Parathyroid adenoma (tissue), 2 donors: ENCODE data around the gene CAPN8.

ENCODE experiments used
- H2AFZ ChIP-seq: fragments of 300-600 bp; sonication (generic); one replicate; pipeline ENCODE4 v1.7.0; 2017; ENCODE audit warnings: antibody characterized with exemption, mild to moderate bottlenecking
- H3K27ac ChIP-seq: fragments of 300-600 bp; sonication (generic); one replicate; pipeline ENCODE4 v1.7.0; 2017
- H3K27me3 ChIP-seq: fragments of 300-600 bp; sonication (generic); one replicate; pipeline ENCODE4 v1.7.0; 2017; ENCODE audit warnings: low read length; ENCODE audit not compliant: control insufficient read depth, insufficient read depth
- H3K36me3 ChIP-seq: fragments of 300-600 bp; sonication (generic); one replicate; pipeline ENCODE4 v1.7.0; 2017; ENCODE audit warnings: low read length; ENCODE audit not compliant: control insufficient read depth, insufficient read depth
- H3K4me1 ChIP-seq: fragments of 300-600 bp; sonication (generic); one replicate; pipeline ENCODE4 v1.7.0; 2017; ENCODE audit warnings: control low read depth
- H3K4me2 ChIP-seq: fragments of 300-600 bp; sonication (generic); one replicate; pipeline ENCODE4 v1.7.0; 2017; ENCODE audit warnings: low read length
- H3K4me3 ChIP-seq: fragments of 300-600 bp; sonication (generic); one replicate; pipeline ENCODE4 v1.7.0; 2017; ENCODE audit warnings: low read depth, low read length
- H3K79me2 ChIP-seq: fragments of 300-600 bp; sonication (generic); one replicate; pipeline ENCODE4 v1.7.0; 2017; ENCODE audit warnings: control low read depth
- H3K9ac ChIP-seq: fragments of 300-600 bp; sonication (generic); one replicate; pipeline ENCODE4 v1.7.0; 2017; ENCODE audit warnings: mild to moderate bottlenecking
- H3K9me3 ChIP-seq: fragments of 300-600 bp; sonication (generic); one replicate; pipeline ENCODE4 v1.7.0; 2017; ENCODE audit warnings: low read length; ENCODE audit not compliant: control insufficient read depth
- TF ChIP-seq, protein P1 (sequence below): fragments of 300-600 bp; sonication (generic); IDR thresholded peaks from one replicate; pipeline ENCODE4 v1.7.0; 2017; ENCODE audit warnings: antibody characterized with exemption, mild to moderate bottlenecking
- donor health status: primary hyperparathyroidism.

Gene CAPN8

DNA sequence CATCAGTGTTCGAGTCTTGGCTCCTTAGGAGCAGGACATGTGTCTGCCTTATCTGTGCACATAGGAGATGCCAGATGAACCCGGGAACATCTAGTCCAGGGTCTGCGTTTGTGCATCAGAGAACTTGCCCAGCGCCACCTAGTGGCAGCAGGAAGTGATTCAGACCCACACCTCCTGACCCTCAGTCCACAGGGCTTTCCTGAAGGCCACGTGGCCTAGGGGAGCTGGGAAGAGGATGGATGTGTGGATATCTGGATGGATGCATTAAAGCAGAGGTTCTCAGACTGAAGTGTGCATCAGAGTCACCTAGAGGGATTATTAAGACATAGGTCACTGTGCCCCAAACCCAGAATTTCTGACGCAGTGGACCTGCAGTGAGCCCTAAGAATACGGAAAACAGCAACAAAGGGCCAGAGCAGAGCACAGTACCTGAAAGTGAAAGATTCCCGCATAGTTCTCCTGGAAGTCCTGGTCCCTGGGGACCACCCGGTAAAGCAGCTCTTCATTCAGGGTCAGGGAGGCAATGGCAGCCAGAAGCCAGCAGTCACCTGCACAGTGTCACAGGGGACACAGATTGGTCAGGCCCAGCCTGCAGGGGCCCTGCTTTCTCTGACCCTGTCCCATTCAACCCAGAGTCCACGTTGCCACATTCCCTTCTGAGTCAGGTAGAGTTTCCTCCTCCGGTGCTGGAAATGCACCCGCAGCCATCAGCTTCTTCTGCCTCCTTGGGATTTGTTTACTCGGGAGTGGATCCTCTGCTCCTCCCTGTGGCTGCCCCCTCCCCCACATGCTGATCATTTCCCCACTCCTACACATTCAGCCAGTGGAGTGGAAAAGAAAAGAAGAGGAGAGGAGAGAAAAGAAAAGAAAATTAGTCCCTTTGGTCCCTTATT lies 37.0 kb downstream of the CAPN8 start:
- Histone ChIP-seq H3K4me2 (no peak overlapping the region), H3K27me3 (no peaks in the 10 kb centered on the region), H3K4me1 (peaks cover 14% of the 10 kb centered on the region), H3K9me3 (no peaks in the 10 kb centered on the region), H3K27ac (no peak overlapping the region), H3K79me2 (no peaks in the 10 kb centered on the region), H3K4me3 (no peak overlapping the region), H2AFZ (peak overlapping the region; percentile 64), H3K36me3 (no peaks in the 10 kb centered on the region), H3K9ac (no peak overlapping the region)
- TF ChIP-seq, protein P1, sequence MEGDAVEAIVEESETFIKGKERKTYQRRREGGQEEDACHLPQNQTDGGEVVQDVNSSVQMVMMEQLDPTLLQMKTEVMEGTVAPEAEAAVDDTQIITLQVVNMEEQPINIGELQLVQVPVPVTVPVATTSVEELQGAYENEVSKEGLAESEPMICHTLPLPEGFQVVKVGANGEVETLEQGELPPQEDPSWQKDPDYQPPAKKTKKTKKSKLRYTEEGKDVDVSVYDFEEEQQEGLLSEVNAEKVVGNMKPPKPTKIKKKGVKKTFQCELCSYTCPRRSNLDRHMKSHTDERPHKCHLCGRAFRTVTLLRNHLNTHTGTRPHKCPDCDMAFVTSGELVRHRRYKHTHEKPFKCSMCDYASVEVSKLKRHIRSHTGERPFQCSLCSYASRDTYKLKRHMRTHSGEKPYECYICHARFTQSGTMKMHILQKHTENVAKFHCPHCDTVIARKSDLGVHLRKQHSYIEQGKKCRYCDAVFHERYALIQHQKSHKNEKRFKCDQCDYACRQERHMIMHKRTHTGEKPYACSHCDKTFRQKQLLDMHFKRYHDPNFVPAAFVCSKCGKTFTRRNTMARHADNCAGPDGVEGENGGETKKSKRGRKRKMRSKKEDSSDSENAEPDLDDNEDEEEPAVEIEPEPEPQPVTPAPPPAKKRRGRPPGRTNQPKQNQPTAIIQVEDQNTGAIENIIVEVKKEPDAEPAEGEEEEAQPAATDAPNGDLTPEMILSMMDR, result peak; percentile 50

DNA sequence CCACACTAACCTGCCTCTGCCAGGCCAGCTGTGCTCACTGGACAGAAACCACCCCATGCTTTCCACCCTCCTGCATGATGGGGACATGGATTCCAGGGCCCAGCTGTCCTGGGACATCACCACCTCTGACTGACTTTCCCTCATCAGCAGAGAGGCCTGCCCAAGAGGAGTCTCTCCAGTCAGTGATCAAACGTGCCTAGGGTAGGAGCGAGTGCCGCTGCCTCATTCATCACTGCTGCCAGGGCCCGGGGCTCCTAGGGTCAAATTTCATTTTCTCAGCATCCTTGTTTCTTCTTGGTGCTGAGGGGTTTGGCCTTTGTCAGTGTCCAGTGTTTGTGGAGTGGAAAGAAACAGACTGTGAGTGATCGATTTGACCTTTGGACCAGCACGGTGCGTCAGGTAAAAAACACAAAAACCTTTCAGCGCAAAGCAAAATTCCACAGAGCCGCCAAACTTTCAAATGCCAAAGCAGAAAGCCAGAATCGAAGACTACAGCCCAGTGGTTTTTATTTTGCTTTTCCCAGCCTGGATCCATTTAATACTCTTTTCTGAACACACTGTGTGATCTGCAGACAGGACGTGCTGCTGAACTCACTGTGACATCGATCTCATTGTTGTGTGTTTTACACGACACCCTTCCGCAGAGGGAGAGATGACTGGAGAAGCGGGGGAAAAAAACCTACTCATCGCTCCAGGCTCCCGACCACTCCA lies 43.2 kb downstream of the CAPN8 start:
- no peaks in the 10 kb centered on the region for H3K9me3 ChIP-seq
- no peak overlapping the region for H3K4me2 ChIP-seq
- TF ChIP-seq, protein P1, result no peak
- no peaks in the 10 kb centered on the region for H3K36me3 ChIP-seq
- H3K4me3 ChIP-seq, result no peak overlapping the region
- H3K4me1 ChIP-seq, result peaks cover 4% of the 10 kb centered on the region
- no peak overlapping the region for H3K9ac ChIP-seq
- H2AFZ ChIP-seq, result peak overlapping the region; percentile 8
- H3K27me3 ChIP-seq, result no peaks in the 10 kb centered on the region
- no peaks in the 10 kb centered on the region for H3K79me2 ChIP-seq
- peak overlapping the region; percentile 8 for H3K27ac ChIP-seq

DNA sequence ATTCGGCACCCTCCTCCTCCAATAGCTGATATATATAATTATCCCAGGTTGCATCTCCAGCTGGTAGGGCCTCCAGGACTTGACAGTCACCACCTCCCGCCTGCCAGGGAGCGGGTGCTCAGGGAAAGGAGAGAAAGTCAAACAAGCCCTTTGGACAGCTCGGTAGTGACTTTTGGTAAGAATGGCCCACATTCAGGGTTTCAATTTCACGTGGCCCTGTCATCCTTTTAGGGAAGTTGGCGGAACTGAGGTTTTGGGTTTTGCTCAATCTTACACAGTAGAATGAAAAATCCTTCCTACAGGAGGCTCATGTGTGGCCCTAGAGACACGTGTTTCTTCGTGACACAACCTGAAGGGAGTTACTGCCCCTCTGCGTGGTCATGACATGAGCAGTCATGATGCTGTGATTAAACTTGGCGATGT lies 44.2 kb downstream of the CAPN8 start:
- TF ChIP-seq, protein P1, result no peak
- H2AFZ ChIP-seq, result no peak overlapping the region

DNA sequence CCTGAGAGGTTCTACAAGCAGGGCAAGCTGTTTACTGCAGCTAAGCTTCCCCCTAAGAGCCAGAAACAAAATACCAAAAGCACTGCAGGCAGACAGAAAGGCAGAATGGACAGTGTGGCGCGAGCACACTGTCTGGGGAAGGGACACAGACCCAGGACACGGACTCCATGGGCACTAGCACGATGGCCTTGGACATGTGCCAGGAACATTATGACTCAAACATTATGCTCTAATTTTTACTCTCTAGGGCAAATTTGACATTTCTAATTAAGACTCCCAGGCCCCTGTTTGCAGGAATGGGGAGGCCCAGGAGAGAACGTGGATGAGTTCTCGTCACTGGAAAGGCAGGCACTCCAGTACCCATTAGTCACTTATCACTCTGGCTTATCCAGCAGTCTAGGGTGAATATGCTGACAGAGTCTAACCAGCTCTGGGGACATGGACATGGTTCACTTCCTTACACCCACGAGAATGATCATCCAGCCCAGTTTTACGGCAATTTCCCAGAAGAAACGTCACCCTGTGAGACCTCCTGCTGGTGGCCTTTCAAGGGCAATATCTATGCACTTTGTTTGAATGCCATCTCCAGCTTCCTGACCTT lies 45.1 kb downstream of the CAPN8 start:
- H3K4me2 ChIP-seq, result no peak overlapping the region
- no peaks in the 10 kb centered on the region for H3K79me2 ChIP-seq
- peak overlapping the region; percentile 59 for H3K27ac ChIP-seq
- peak overlapping the region; percentile 46 for H2AFZ ChIP-seq
- no peaks in the 10 kb centered on the region for H3K27me3 ChIP-seq
- H3K36me3 ChIP-seq, result no peaks in the 10 kb centered on the region
- no peak overlapping the region for H3K4me3 ChIP-seq
- no peaks in the 10 kb centered on the region for H3K9me3 ChIP-seq
- TF ChIP-seq, protein P1, result no peak
- peaks cover 4% of the 10 kb centered on the region for H3K4me1 ChIP-seq
- H3K9ac ChIP-seq, result no peak overlapping the region

More for the DNA sequence above, 44.2 kb downstream of the CAPN8 start:
- Histone ChIP-seq H3K9me3 (no peaks in the 10 kb centered on the region), H3K36me3 (no peaks in the 10 kb centered on the region), H3K4me1 (peaks cover 4% of the 10 kb centered on the region), H3K9ac (no peak overlapping the region), H3K27ac (peak overlapping the region; percentile 59), H3K79me2 (no peaks in the 10 kb centered on the region), H3K27me3 (no peaks in the 10 kb centered on the region), H3K4me2 (no peak overlapping the region), H3K4me3 (no peak overlapping the region)
